ENCODE measurements around the gene POU2F1. TPM values are rescaled to one million over a fixed set of nuclear protein-coding genes. Genes with fewer than 3 reads are reported as not detected.

Gene POU2F1
- total and polyA plus RNA-seq, 4 donors = 0.93 to 10.5 (median 6.5) TPM

GRCh38 chr1:167401260-167401873 is 180.7 kb downstream of the POU2F1 start:
- H3K9ac ChIP-seq (ENCODE audit: low read depth in 1 of 2, low read length in 2 of 2) = no peak overlapping the region
- H3K4me3 ChIP-seq (ENCODE audit: low read depth in 1 of 3, low read length in 3 of 3) = no peak overlapping the region
- no peak for TF ChIP-seq REST (IDR thresholded peaks at IDR 0.05)
- TF ChIP-seq HNF4A (conservative IDR thresholded peaks at IDR 0.05) = peak in 1 of 2 donors; percentile 14
- TF ChIP-seq RAD21 (IDR thresholded peaks at IDR 0.05) = peak; percentile 79 to 86
- TF ChIP-seq CTCF (IDR thresholded peaks at IDR 0.05; ENCODE audit: low read depth, low read length, missing input control) = peak; percentile 51
- H3K27me3 ChIP-seq (ENCODE audit: control insufficient read depth in 4 of 4, insufficient read depth in 4 of 4, low read length in 3 of 4) = no peaks in the 10 kb centered on the region
- H3K36me3 ChIP-seq (ENCODE audit: control insufficient read depth in 4 of 4, insufficient read depth in 3 of 4, low read depth in 1 of 4, low read length in 3 of 4) = peaks cover 5 to 14% (median 8%) of the 10 kb centered on the region in 4 donors
- 65% methylated on average over 8 of the region's 8 CpGs for WGBS
- no peak for DNase-seq (ENCODE audit: low spot score)
- no peaks in the 10 kb centered on the region for H3K4me1 ChIP-seq (ENCODE audit: control insufficient read depth in 4 of 4, insufficient read depth in 4 of 4, low read length in 3 of 4)
- no peaks in the 10 kb centered on the region for H3K9me3 ChIP-seq (ENCODE audit: control insufficient read depth in 4 of 4, low read length in 3 of 4)
- no peak overlapping the region for H3K27ac ChIP-seq (ENCODE audit: low read depth in 1 of 2, low read length in 2 of 2)

- H3K4me3 ChIP-seq (ENCODE audit: low read depth in 1 of 3, low read length in 3 of 3) = no peak overlapping the region
- no peak for DNase-seq (ENCODE audit: low spot score)
- no peaks in the 10 kb centered on the region for H3K9me3 ChIP-seq (ENCODE audit: control insufficient read depth in 4 of 4, low read length in 3 of 4)
- H3K27me3 ChIP-seq (ENCODE audit: control insufficient read depth in 4 of 4, insufficient read depth in 4 of 4, low read length in 3 of 4) = no peaks in the 10 kb centered on the region
- TF ChIP-seq EGR1 (IDR thresholded peaks at IDR 0.05; ENCODE audit: low read depth in 2 of 2) (no peak), TAF1 (conservative IDR thresholded peaks at IDR 0.05) (no peak), FOXA1 (IDR thresholded peaks at IDR 0.05) (no peak)
- 86% methylated on average over 4 of the region's 4 CpGs for WGBS
- no peaks in the 10 kb centered on the region for H3K4me1 ChIP-seq (ENCODE audit: control insufficient read depth in 4 of 4, insufficient read depth in 4 of 4, low read length in 3 of 4)
- no peak overlapping the region for H3K27ac ChIP-seq (ENCODE audit: low read depth in 1 of 2, low read length in 2 of 2)
- H3K9ac ChIP-seq (ENCODE audit: low read depth in 1 of 2, low read length in 2 of 2) = no peak overlapping the region
- peaks cover 0 to 2% (median under 1%) of the 10 kb centered on the region in 4 donors for H3K36me3 ChIP-seq (ENCODE audit: control insufficient read depth in 4 of 4, insufficient read depth in 3 of 4, low read depth in 1 of 4, low read length in 3 of 4)
These were observed 183.6 kb downstream of the POU2F1 start for GRCh38 chr1:167404161-167404888.

GRCh38 chr1:167404908-167405307 is 184.2 kb downstream of the POU2F1 start:
- 93% methylated on average over 3 of the region's 3 CpGs for WGBS
- no peaks in the 10 kb centered on the region for H3K9me3 ChIP-seq (ENCODE audit: control insufficient read depth in 4 of 4, low read length in 3 of 4)
- DNase-seq (ENCODE audit: low spot score) = no peak
- no peak overlapping the region for H3K27ac ChIP-seq (ENCODE audit: low read depth in 1 of 2, low read length in 2 of 2)
- H3K36me3 ChIP-seq (ENCODE audit: control insufficient read depth in 4 of 4, insufficient read depth in 3 of 4, low read depth in 1 of 4, low read length in 3 of 4) = peaks cover 0 to 2% (median 0%) of the 10 kb centered on the region in 4 donors
- H3K9ac ChIP-seq (ENCODE audit: low read depth in 1 of 2, low read length in 2 of 2) = no peak overlapping the region
- no peaks in the 10 kb centered on the region for H3K4me1 ChIP-seq (ENCODE audit: control insufficient read depth in 4 of 4, insufficient read depth in 4 of 4, low read length in 3 of 4)
- no peaks in the 10 kb centered on the region for H3K27me3 ChIP-seq (ENCODE audit: control insufficient read depth in 4 of 4, insufficient read depth in 4 of 4, low read length in 3 of 4)
- H3K4me3 ChIP-seq (ENCODE audit: low read depth in 1 of 3, low read length in 3 of 3) = no peak overlapping the region
- TF ChIP-seq NR2F2 (IDR thresholded peaks at IDR 0.05) = no peak
- TF ChIP-seq EGR1 (IDR thresholded peaks at IDR 0.05; ENCODE audit: low read depth in 2 of 2) = no peak
- no peak for TF ChIP-seq TAF1 (conservative IDR thresholded peaks at IDR 0.05)
- no peak for TF ChIP-seq ZBTB33 (IDR thresholded peaks at IDR 0.05)
- TF ChIP-seq GABPA (IDR thresholded peaks at IDR 0.05 in 1 of 2, conservative IDR thresholded peaks at IDR 0.05 in 1 of 2) = no peak
- no peak for TF ChIP-seq ATF3 (IDR thresholded peaks at IDR 0.05)
- no peak for TF ChIP-seq FOXA1 (IDR thresholded peaks at IDR 0.05)
- TF ChIP-seq FOXA2 (IDR thresholded peaks at IDR 0.05) = no peak
- TF ChIP-seq SP1 (IDR thresholded peaks at IDR 0.05) = no peak
- TF ChIP-seq RXRA (IDR thresholded peaks at IDR 0.05) = no peak
- TF ChIP-seq YY1 (IDR thresholded peaks at IDR 0.05) = no peak
- TF ChIP-seq HNF4A (conservative IDR thresholded peaks at IDR 0.05) = no peak
- no peak for TF ChIP-seq JUND (IDR thresholded peaks at IDR 0.05)
- no peak for TF ChIP-seq HNF4G (IDR thresholded peaks at IDR 0.05)
